ENCODE data around the gene ACAD10.
"Not testable (repeated sequence)": the region's sequence is repeated elsewhere in the genome, so short reads cannot be mapped to it uniquely, and the experiment has no call there.

ACAD10 gene

GRCh38 chr12:111759271-111759670 lies 73.4 kb downstream of the ACAD10 start:
- TF ChIP-seq, protein P1, sequence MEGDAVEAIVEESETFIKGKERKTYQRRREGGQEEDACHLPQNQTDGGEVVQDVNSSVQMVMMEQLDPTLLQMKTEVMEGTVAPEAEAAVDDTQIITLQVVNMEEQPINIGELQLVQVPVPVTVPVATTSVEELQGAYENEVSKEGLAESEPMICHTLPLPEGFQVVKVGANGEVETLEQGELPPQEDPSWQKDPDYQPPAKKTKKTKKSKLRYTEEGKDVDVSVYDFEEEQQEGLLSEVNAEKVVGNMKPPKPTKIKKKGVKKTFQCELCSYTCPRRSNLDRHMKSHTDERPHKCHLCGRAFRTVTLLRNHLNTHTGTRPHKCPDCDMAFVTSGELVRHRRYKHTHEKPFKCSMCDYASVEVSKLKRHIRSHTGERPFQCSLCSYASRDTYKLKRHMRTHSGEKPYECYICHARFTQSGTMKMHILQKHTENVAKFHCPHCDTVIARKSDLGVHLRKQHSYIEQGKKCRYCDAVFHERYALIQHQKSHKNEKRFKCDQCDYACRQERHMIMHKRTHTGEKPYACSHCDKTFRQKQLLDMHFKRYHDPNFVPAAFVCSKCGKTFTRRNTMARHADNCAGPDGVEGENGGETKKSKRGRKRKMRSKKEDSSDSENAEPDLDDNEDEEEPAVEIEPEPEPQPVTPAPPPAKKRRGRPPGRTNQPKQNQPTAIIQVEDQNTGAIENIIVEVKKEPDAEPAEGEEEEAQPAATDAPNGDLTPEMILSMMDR (IDR thresholded peaks at IDR 0.05; ENCODE audit: insufficient read depth, missing control alignments), result no peak
- DNase-seq (ENCODE audit: insufficient read length, low spot score), result no peak
- FAIRE-seq, result no peak

DNA sequence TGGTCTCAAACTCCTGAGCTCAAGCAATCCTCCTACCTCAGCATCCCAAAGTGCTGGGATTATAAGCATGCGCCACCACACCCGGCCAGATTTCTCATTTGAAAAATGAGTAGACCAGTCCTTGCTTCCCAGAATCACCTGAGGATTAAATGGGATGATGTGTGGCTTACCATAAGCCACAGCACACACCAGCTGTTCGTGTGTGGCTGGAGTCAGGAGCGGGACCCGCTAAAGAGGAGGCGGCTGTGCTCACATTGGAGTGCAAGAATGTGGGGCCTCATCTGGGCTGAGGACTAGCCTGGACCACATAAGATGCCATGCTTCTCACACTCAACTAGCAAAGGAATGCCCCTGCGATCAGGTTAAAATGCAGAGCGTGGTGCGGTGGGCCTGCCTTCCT lies 74.1 kb downstream of the ACAD10 start:
- DNase-seq (ENCODE audit: insufficient read length, low spot score), result peak; percentile 81
- TF ChIP-seq, protein P1 (IDR thresholded peaks at IDR 0.05; ENCODE audit: insufficient read depth, missing control alignments), result no peak
- peak; percentile 81 for FAIRE-seq

GRCh38 chr12:111761099-111761498 lies 75.2 kb downstream of the ACAD10 start:
- TF ChIP-seq, protein P1 (IDR thresholded peaks at IDR 0.05; ENCODE audit: insufficient read depth, missing control alignments), result no peak
- DNase-seq (ENCODE audit: insufficient read length, low spot score) (no peak), FAIRE-seq (no peak)

- FAIRE-seq (no peak), DNase-seq (ENCODE audit: insufficient read length, low spot score) (no peak)
- TF ChIP-seq, protein P1 (IDR thresholded peaks at IDR 0.05; ENCODE audit: insufficient read depth, missing control alignments), result no peak
These were observed 75.9 kb downstream of the ACAD10 start for GRCh38 chr12:111761706-111762105.

DNA sequence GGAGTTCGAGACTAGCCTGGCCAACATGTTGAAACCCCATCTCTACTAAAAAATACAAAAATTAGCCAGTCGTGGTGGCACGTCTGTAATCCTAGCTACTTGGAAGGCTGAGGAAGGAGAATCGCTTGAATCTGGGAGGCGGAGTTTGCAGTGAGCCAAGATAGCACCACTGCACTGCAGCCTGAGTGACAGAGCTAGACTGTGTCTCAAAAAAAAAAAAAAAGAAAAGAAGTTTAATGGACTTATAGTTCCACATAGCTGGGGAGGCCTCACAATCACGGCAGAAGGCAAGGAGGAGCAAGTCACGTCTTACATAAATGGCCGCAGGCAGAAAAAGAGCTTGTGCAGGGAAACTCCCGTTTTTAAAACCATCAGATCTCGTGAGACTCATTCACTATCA lies 77.7 kb downstream of the ACAD10 start:
- not testable (repeated sequence) for DNase-seq (ENCODE audit: insufficient read length, low spot score); FAIRE-seq

DNA sequence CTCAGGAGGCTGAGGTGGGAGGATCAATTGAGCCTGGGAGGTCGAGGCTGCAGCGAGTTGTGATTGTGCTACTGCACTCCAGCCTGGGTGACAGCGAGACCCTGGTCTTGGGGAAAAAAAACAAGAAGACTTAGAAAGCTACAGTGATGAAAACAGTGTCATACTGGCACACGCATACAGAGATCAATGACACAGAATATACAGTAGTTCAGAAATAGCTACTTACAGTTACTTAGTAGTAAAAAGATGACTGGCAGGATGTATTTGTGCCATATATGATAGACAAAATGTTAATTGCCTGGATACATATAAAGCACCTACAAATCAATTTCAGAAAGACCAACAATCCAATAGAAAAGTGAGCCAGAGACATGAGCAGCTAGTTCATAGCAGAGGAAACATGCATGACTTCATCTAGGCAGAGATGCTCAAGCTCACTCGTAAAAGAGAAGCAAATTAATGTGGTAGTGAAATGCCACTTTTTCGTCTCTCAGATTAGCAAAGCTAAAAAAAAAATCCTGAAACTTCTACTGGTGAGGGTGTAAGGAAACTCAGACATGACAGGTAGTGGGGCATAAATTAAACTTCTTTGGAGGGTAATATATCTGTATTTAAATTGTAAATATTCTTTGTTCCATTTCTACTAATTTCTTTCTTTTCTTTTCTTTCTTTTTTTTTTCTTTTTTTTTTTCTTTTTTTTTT lies 78.4 kb downstream of the ACAD10 start:
- no peak for FAIRE-seq
- no peak for DNase-seq (ENCODE audit: insufficient read length, low spot score)
- TF ChIP-seq, protein P1 (IDR thresholded peaks at IDR 0.05; ENCODE audit: insufficient read depth, missing control alignments), result no peak

DNA sequence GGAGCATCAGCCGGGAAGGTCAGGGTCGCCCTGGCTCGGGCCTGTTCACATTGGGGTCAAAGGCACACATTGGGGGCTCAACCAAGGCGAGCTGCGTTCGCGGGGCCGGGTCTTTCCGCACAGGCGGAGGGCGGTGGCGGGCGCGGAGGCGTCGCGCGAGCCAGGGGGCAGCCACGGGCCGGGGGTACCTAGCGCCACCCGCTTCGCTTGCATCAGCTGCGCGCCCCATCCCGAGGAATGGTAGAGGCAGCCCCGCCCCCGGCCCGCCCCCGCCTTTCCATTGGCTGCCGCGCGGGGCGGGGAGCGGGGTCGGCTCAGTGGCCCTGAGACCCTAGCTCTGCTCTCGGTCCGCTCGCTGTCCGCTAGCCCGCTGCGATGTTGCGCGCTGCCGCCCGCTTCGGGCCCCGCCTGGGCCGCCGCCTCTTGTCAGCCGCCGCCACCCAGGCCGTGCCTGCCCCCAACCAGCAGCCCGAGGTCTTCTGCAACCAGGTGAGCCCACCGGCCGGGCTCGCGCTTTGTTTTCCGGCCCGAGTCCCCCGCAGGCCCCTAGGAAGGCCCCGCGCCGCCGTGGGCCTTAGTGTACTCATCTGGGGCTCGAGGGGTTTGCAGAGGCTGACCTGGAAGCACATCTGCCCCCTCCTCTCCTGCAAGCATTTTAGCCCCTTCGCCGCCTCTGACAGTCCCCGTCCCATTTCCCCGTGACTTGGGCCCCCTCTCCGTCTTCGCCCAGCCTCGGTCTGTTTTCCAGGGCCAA lies 80.9 kb downstream of the ACAD10 start, which contains the start of gene ALDH2:
Gene ALDH2 (plus strand): TSS at position 326 of the 754 bp plus-strand sequence. CDS start 50 bp downstream, at position 376.
- peak; percentile 87 for DNase-seq (ENCODE audit: insufficient read length, low spot score)
- TF ChIP-seq, protein P1 (IDR thresholded peaks at IDR 0.05; ENCODE audit: insufficient read depth, missing control alignments), result no peak

More for the DNA sequence above, 80.9 kb downstream of the ACAD10 start, which contains the start of gene ALDH2:
- no peak for FAIRE-seq
